Hepatocyte (in vitro differentiated cells): ENCODE results near the gene UPF1. TPM values are rescaled to one million over a fixed set of nuclear protein-coding genes. Genes with fewer than 3 reads are reported as not detected.
"Not testable (repeated sequence)": the region's sequence is repeated elsewhere in the genome, so short reads cannot be mapped to it uniquely, and the experiment has no call there.

ENCODE experiments used
- DNase-seq: peaks from one replicate; pipeline ENCODE4 v3.0.0-alpha.2; 2016; ENCODE audit warnings: low spot score
- H2AFZ ChIP-seq: fragments of 200-600 bp; sonication (generic); 2 replicates; pipeline ENCODE4 v1.6.0; 2016; ENCODE audit warnings: antibody characterized with exemption, mild to moderate bottlenecking
- H3K27ac ChIP-seq: fragments of 200-600 bp; sonication (generic); 2 replicates; pipeline ENCODE4 v1.5.1; 2016; ENCODE audit warnings: mild to moderate bottlenecking
- H3K27me3 ChIP-seq: fragments of 200-600 bp; sonication (generic); 2 replicates; pipeline ENCODE4 v1.6.1; 2016
- H3K36me3 ChIP-seq: fragments of 200-600 bp; sonication (generic); replicated peaks from 2 replicates; pipeline ENCODE4 v1.5.1; 2016; ENCODE audit warnings: low read depth; ENCODE audit not compliant: insufficient read depth
- H3K4me1 ChIP-seq: fragments of 200-600 bp; sonication (generic); 2 replicates; pipeline ENCODE4 v1.5.1; 2016; ENCODE audit warnings: mild to moderate bottlenecking, moderate library complexity; ENCODE audit not compliant: insufficient read depth
- H3K4me2 ChIP-seq: fragments of 200-600 bp; sonication (generic); 2 replicates; pipeline ENCODE4 v1.6.0; 2016
- H3K4me3 ChIP-seq: fragments of 200-600 bp; sonication (generic); 2 replicates; pipeline ENCODE4 v1.5.1; 2016; ENCODE audit warnings: mild to moderate bottlenecking
- H3K79me2 ChIP-seq: fragments of 200-600 bp; sonication (generic); 2 replicates; pipeline ENCODE4 v1.6.0; 2017; ENCODE audit warnings: mild to moderate bottlenecking
- H3K9me2 ChIP-seq: fragments of 200-600 bp; sonication (generic); replicated peaks from 2 replicates; pipeline ENCODE4 v1.6.0; 2017; ENCODE audit warnings: mild to moderate bottlenecking; ENCODE audit not compliant: insufficient read depth
- H3K9me3 ChIP-seq: fragments of 200-600 bp; sonication (generic); 2 replicates; pipeline ENCODE4 v1.5.1; 2016; ENCODE audit warnings: low read depth, mild to moderate bottlenecking
- H4K20me1 ChIP-seq: fragments of 200-600 bp; sonication (generic); 2 replicates; pipeline ENCODE4 v1.6.0; 2016; ENCODE audit warnings: mild to moderate bottlenecking; ENCODE audit not compliant: insufficient read depth, poor library complexity, severe bottlenecking
- CTCF ChIP-seq: fragments of 200-600 bp; sonication (generic); IDR thresholded peaks from 2 replicates; pipeline ENCODE4 v1.5.1; 2016; ENCODE audit warnings: antibody characterized with exemption, mild to moderate bottlenecking; ENCODE audit not compliant: poor library complexity
- EZH2 ChIP-seq: fragments of 200-600 bp; sonication (generic); IDR thresholded peaks from 2 replicates; pipeline ENCODE4 v1.6.1; 2016; ENCODE audit warnings: antibody characterized with exemption, mild to moderate bottlenecking, borderline replicate concordance
- EZH2phosphoT487 ChIP-seq: fragments of 200-600 bp; sonication (generic); IDR thresholded peaks from one replicate; pipeline ENCODE4 v1.6.1; 2018; ENCODE audit warnings: antibody characterized with exemption, mild to moderate bottlenecking, low read depth, moderate library complexity; ENCODE audit not compliant: unreplicated experiment, severe bottlenecking
- WGBS: methylation state at CpG from one replicate; pipeline ENCODE4 v1.1.6; 2016; ENCODE audit warnings: low lambda C conversion rate; ENCODE audit errors: missing lambda C conversion rate; 5-methylcytosine and 5-hydroxymethylcytosine counted together
- polyA plus RNA-seq: library from polyadenylated mRNA; unstranded; fragments of >200 nt; fragmentation: Nextera tagmentation; extraction: Ambion mirVana; gene quantifications from 2 replicates; pipeline ENCODE4 v1.2.1, GENCODE V29; 2016
- total RNA-seq: library from RNA; depleted of rRNA; stranded (reverse); fragments of >200 nt; gene quantifications from 2 replicates; pipeline ENCODE4 v1.2.3, GENCODE V29; 2014

UPF1 gene
- total and polyA plus RNA-seq, 2 experiments from 2014 or later = 27.0 to 47.2 TPM

GRCh38 chr19:18912933-18913332 lies 81.2 kb downstream of the UPF1 start:
- H3K27me3 ChIP-seq = no peaks in the 10 kb centered on the region
- H3K27ac ChIP-seq = no peak overlapping the region
- H3K4me1 ChIP-seq = no peaks in the 10 kb centered on the region
- TF ChIP-seq EZH2 = no peak
- TF ChIP-seq CTCF = no peak
- no peak for TF ChIP-seq EZH2phosphoT487
- H3K9me2 ChIP-seq = no peaks in the 10 kb centered on the region
- 97% methylated on average over 13 of the region's 14 CpGs for WGBS
- no peak for DNase-seq
- no peak overlapping the region for H3K4me2 ChIP-seq
- H3K36me3 ChIP-seq = no peaks in the 10 kb centered on the region
- no peak overlapping the region for H2AFZ ChIP-seq
- no peak overlapping the region for H3K4me3 ChIP-seq
- H3K79me2 ChIP-seq = peaks cover 56% of the 10 kb centered on the region
- no peaks in the 10 kb centered on the region for H3K9me3 ChIP-seq
- H4K20me1 ChIP-seq = peaks cover 21% of the 10 kb centered on the region

DNA sequence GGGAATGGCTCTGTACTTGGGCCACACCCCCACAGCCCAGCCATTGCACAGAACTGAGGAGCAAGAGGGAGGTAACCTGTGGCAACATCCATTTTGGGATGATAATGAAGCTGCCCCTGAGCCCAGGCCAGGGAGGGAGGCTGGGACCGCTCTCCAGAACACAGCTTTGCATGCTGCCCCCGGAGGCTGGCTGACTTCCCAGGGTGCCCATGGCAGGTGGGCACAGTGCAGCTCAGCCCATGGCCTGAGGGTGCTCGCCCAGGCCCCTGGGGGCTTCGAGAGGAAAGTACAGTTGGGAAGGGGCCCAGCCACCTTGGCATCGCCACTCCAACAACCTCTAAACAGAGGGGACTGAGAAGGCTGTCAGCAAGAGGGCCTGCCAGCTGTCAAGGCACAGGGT lies 81.7 kb downstream of the UPF1 start:
- peaks cover 21% of the 10 kb centered on the region for H4K20me1 ChIP-seq
- H3K9me2 ChIP-seq = no peaks in the 10 kb centered on the region
- peaks cover 61% of the 10 kb centered on the region for H3K79me2 ChIP-seq
- H2AFZ ChIP-seq = no peak overlapping the region
- peaks cover 4% of the 10 kb centered on the region for H3K4me1 ChIP-seq
- DNase-seq = no peak
- no peaks in the 10 kb centered on the region for H3K9me3 ChIP-seq
- H3K4me3 ChIP-seq = no peak overlapping the region
- WGBS = 97% methylated on average over 5 of the region's 5 CpGs
- H3K36me3 ChIP-seq = no peaks in the 10 kb centered on the region
- no peak for TF ChIP-seq EZH2phosphoT487
- no peak for TF ChIP-seq EZH2
- TF ChIP-seq CTCF = no peak
- H3K27me3 ChIP-seq = no peaks in the 10 kb centered on the region
- H3K27ac ChIP-seq = no peak overlapping the region
- H3K4me2 ChIP-seq = no peak overlapping the region

GRCh38 chr19:18915639-18916038 lies 83.9 kb downstream of the UPF1 start:
- no peak overlapping the region for H3K4me2 ChIP-seq
- H3K79me2 ChIP-seq = peaks cover 73% of the 10 kb centered on the region
- peaks cover 21% of the 10 kb centered on the region for H4K20me1 ChIP-seq
- WGBS = 74% methylated on average over 5 of the region's 5 CpGs
- no peaks in the 10 kb centered on the region for H3K27me3 ChIP-seq
- H3K4me1 ChIP-seq = peaks cover 10% of the 10 kb centered on the region
- no peaks in the 10 kb centered on the region for H3K9me3 ChIP-seq
- no peak overlapping the region for H3K27ac ChIP-seq
- no peak for TF ChIP-seq EZH2
- no peak for TF ChIP-seq EZH2phosphoT487
- peak; percentile 24 for TF ChIP-seq CTCF
- no peak overlapping the region for H3K4me3 ChIP-seq
- no peaks in the 10 kb centered on the region for H3K9me2 ChIP-seq
- H3K36me3 ChIP-seq = no peaks in the 10 kb centered on the region
- no peak overlapping the region for H2AFZ ChIP-seq
- no peak for DNase-seq

DNA sequence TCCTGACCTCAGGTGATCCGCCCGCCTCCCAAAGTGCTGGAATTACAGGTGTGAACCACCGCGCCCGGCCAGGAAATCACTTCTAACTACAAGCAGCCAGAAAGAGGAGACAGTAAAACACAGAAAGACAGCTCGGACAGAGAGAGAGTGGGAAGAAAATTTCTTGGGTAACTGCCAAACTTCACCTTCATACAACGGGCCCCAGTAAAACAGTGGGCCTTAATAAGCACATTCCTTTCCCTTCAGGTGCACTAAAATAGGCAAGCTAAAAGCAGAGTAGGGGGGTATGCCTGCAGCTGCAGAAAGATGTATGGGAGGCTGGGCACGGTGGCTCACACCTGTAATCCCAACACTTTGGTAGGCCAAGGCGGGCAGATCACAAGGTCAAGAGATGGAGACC lies 85.8 kb downstream of the UPF1 start:
- Histone ChIP-seq H3K4me2 (peak overlapping the region; percentile 89), H4K20me1 (peaks cover 21% of the 10 kb centered on the region), H3K79me2 (peaks cover 75% of the 10 kb centered on the region), H3K4me1 (peaks cover 11% of the 10 kb centered on the region)
- not testable (repeated sequence) for H3K27me3 ChIP-seq, H3K36me3 ChIP-seq, H2AFZ ChIP-seq, H3K4me3 ChIP-seq, DNase-seq, H3K9me3 ChIP-seq, H3K27ac ChIP-seq, H3K9me2 ChIP-seq
- WGBS = 94% methylated on average over 9 of the region's 9 CpGs

Other genes with a start within 250 kb of the UPF1 start
- gene REX1BD, start 243.2 kb upstream of the UPF1 start, total RNA-seq = 59.9 and 62.6 TPM in 2 replicates
- gene REX1BD, start 243.2 kb upstream of the UPF1 start, polyA plus RNA-seq = 105 and 131 TPM in 2 replicates
- 8.6 and 13.9 TPM in 2 replicates for gene CRLF1, start 225.2 kb upstream of the UPF1 start, total RNA-seq
- gene CRLF1, start 225.2 kb upstream of the UPF1 start, polyA plus RNA-seq = 28.4 and 42.2 TPM in 2 replicates
- 0.40 and 1.5 TPM in 2 replicates for gene TMEM59L, start 219.1 kb upstream of the UPF1 start, total RNA-seq
- gene TMEM59L, start 219.1 kb upstream of the UPF1 start, polyA plus RNA-seq = 4.9 and 9.1 TPM in 2 replicates
- 4.1 and 5.0 TPM in 2 replicates for gene KLHL26, start 194.9 kb upstream of the UPF1 start, total RNA-seq
- gene KLHL26, start 194.9 kb upstream of the UPF1 start, polyA plus RNA-seq = 3.9 and 7.6 TPM in 2 replicates
- gene CRTC1, start 148.3 kb upstream of the UPF1 start, total RNA-seq = 2.0 and 2.5 TPM in 2 replicates
- 4.5 and 4.8 TPM in 2 replicates for gene CRTC1, start 148.3 kb upstream of the UPF1 start, polyA plus RNA-seq
- gene COMP, start 40.7 kb upstream of the UPF1 start, total RNA-seq = 2.8 and 3.0 TPM in 2 replicates
- 12.5 and 16.3 TPM in 2 replicates for gene COMP, start 40.7 kb upstream of the UPF1 start, polyA plus RNA-seq
- 3.0 and 5.3 TPM in 2 replicates for gene CERS1, start 64.2 kb downstream of the UPF1 start, total RNA-seq
- gene CERS1, start 64.2 kb downstream of the UPF1 start, polyA plus RNA-seq = 4.9 and 5.7 TPM in 2 replicates
- 222 and 228 TPM in 2 replicates for gene COPE, start 87.4 kb downstream of the UPF1 start, total RNA-seq
- 397 and 413 TPM in 2 replicates for gene COPE, start 87.4 kb downstream of the UPF1 start, polyA plus RNA-seq
- 45.8 and 46.0 TPM in 2 replicates for gene DDX49, start 87.8 kb downstream of the UPF1 start, total RNA-seq
- gene DDX49, start 87.8 kb downstream of the UPF1 start, polyA plus RNA-seq = 57.8 and 61.3 TPM in 2 replicates
- gene HOMER3, start 109.3 kb downstream of the UPF1 start, total RNA-seq = 28.9 and 44.0 TPM in 2 replicates
- gene HOMER3, start 109.3 kb downstream of the UPF1 start, polyA plus RNA-seq = 41.4 and 53.4 TPM in 2 replicates
- 35.6 and 36.4 TPM in 2 replicates for gene SUGP2, start 201.6 kb downstream of the UPF1 start, total RNA-seq
- 51.0 and 57.5 TPM in 2 replicates for gene SUGP2, start 201.6 kb downstream of the UPF1 start, polyA plus RNA-seq
- gene ARMC6, start 201.6 kb downstream of the UPF1 start, total RNA-seq = 26.4 and 29.7 TPM in 2 replicates
- 25.8 and 30.8 TPM in 2 replicates for gene ARMC6, start 201.6 kb downstream of the UPF1 start, polyA plus RNA-seq
- 11.5 and 13.8 TPM in 2 replicates for gene SLC25A42, start 232.0 kb downstream of the UPF1 start, total RNA-seq
- gene SLC25A42, start 232.0 kb downstream of the UPF1 start, polyA plus RNA-seq = 21.3 and 23.2 TPM in 2 replicates